ENCODE results near the gene SYNE2.
"Not testable (repeated sequence)": the region's sequence is repeated elsewhere in the genome, so short reads cannot be mapped to it uniquely, and the experiment has no call there.

Gene SYNE2

DNA sequence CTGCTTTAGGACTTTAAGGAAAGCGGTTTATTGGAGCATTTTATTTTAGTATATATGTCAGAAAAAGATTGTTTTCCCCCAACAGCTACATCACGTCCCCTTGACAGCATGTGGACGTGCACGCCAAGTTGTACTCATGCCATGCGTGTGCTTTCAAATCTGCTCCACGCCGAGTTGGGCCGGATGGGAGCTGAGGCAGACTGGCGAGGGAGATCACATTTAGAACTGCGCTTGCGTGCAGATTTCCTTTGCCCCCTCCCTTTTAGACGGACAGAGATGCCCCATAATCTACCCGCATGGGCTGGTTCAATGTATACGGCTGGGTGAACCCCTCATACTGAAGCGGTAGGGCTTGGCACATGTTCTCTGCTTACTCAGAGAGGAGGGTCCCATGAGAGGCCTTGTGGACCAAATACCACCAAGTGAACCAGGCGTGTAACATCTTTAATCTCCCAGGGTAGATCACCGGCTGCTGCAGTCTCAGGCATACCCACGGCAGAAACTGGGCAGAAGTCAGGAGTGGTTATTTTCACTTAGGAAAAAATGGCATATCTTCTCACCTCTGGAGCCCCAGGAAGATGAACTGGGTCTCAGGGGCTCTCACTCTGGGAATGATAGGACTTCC is 349.2 kb downstream of the SYNE2 start:
- no peak overlapping the region for H3K9ac ChIP-seq (ENCODE audit: low read depth in 1 of 2, low read length in 2 of 2)
- peaks cover 0 to 15% of the 10 kb centered on the region in 2 donors for H3K36me3 ChIP-seq (ENCODE audit: control insufficient read depth in 1 of 2, insufficient read depth in 2 of 2, low read length in 2 of 2)
- H3K9me3 ChIP-seq (ENCODE audit: control insufficient read depth in 1 of 2, low read length in 2 of 2), result no peaks in the 10 kb centered on the region
- no peak overlapping the region for H3K4me3 ChIP-seq (ENCODE audit: low read depth in 1 of 2, low read length in 2 of 2)
- no peaks in the 10 kb centered on the region for H3K4me1 ChIP-seq (ENCODE audit: control insufficient read depth in 1 of 2, insufficient read depth in 2 of 2, low read length in 2 of 2)
- no peak overlapping the region for H3K27ac ChIP-seq (ENCODE audit: low read depth, low read length)
- H3K27me3 ChIP-seq (ENCODE audit: control insufficient read depth in 1 of 2, insufficient read depth in 2 of 2, low read length in 2 of 2), result no peaks in the 10 kb centered on the region

DNA sequence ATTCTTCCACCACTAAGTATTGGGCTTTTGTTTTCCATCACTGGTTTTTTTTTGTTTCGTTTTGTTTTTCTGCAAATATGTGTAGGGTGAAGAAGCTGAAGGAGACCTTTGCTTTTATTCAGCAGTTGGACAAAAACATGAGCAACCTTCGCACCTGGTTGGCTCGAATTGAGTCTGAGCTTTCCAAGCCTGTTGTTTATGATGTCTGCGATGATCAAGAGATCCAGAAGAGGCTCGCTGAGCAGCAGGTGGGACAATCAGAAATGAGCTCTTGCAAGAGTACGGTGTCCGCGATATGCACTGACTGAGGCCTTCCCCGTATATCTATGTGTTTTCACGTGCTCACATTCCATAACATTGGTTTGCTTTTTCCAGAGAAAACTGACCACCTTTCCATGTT is 349.9 kb downstream of the SYNE2 start:
- H3K36me3 ChIP-seq (ENCODE audit: control insufficient read depth in 1 of 2, insufficient read depth in 2 of 2, low read length in 2 of 2), result peaks cover 0 to 13% of the 10 kb centered on the region in 2 donors
- H3K9ac ChIP-seq (ENCODE audit: low read depth in 1 of 2, low read length in 2 of 2), result no peak overlapping the region
- no peak overlapping the region for H3K27ac ChIP-seq (ENCODE audit: low read depth, low read length)
- no peaks in the 10 kb centered on the region for H3K9me3 ChIP-seq (ENCODE audit: control insufficient read depth in 1 of 2, low read length in 2 of 2)
- no peak overlapping the region for H3K4me3 ChIP-seq (ENCODE audit: low read depth in 1 of 2, low read length in 2 of 2)
- H3K27me3 ChIP-seq (ENCODE audit: control insufficient read depth in 1 of 2, insufficient read depth in 2 of 2, low read length in 2 of 2), result no peaks in the 10 kb centered on the region
- no peaks in the 10 kb centered on the region for H3K4me1 ChIP-seq (ENCODE audit: control insufficient read depth in 1 of 2, insufficient read depth in 2 of 2, low read length in 2 of 2)

DNA sequence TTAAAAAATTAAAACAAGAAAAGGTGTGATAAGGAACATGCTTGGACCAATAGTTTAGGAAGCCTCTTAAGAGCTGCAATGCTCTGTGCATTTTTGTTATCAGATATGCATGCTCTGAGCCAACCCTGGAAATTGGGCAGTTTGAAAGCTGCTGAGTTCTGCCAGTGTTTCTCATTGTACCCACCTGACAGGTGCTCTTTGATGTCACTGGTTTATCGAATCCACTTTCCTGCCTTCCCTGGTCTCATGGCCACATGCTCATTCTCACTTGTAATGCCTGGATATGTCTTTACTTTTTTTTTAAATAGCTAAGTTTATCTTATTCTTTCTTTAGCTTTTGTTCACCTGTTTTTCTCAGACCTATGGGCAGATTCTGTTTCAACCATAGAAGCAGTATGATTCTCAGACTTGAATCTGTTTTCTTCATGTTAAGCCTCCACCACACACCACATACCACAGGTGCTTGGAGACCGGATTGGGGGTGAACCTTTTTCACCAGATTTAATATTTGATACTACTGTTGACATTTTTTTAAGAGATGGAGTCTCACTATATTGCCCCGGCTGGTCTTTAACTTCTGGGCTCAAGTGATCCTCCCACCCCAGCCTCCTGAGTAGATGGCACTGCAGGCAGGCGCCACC is 350.7 kb downstream of the SYNE2 start:
- no peak overlapping the region for H3K4me3 ChIP-seq (ENCODE audit: low read depth in 1 of 2, low read length in 2 of 2)
- H3K27ac ChIP-seq (ENCODE audit: low read depth, low read length), result no peak overlapping the region
- H3K9ac ChIP-seq (ENCODE audit: low read depth in 1 of 2, low read length in 2 of 2), result no peak overlapping the region
- H3K9me3 ChIP-seq (ENCODE audit: control insufficient read depth in 1 of 2, low read length in 2 of 2), result no peaks in the 10 kb centered on the region
- no peaks in the 10 kb centered on the region for H3K27me3 ChIP-seq (ENCODE audit: control insufficient read depth in 1 of 2, insufficient read depth in 2 of 2, low read length in 2 of 2)
- H3K36me3 ChIP-seq (ENCODE audit: control insufficient read depth in 1 of 2, insufficient read depth in 2 of 2, low read length in 2 of 2), result peaks cover 7 to 15% of the 10 kb centered on the region in 2 donors
- no peaks in the 10 kb centered on the region for H3K4me1 ChIP-seq (ENCODE audit: control insufficient read depth in 1 of 2, insufficient read depth in 2 of 2, low read length in 2 of 2)

DNA sequence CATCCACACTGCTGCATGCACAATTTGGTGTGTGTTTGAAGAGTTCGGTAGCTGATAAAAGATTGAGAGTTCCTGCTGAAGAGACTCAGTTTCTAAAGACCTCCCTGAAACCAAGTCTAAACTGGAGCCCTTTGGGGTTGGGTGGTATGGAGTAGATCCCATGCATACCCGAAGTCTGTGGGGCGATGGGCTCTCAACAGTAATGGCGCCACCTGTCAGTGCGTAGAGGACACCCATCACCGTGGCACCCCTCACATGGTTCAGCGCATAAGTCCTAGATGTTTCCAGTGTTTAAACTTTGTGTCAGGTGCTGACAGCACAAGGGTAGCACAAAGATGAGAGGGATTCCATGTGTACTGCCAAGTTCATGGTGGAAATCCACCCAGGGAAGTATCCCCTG is 355.5 kb downstream of the SYNE2 start:
- no peak overlapping the region for H3K27ac ChIP-seq (ENCODE audit: low read depth, low read length)
- H3K27me3 ChIP-seq (ENCODE audit: control insufficient read depth in 1 of 2, insufficient read depth in 2 of 2, low read length in 2 of 2), result no peaks in the 10 kb centered on the region
- no peak overlapping the region for H3K4me3 ChIP-seq (ENCODE audit: low read depth in 1 of 2, low read length in 2 of 2)
- no peaks in the 10 kb centered on the region for H3K9me3 ChIP-seq (ENCODE audit: control insufficient read depth in 1 of 2, low read length in 2 of 2)
- peaks cover 28 to 52% of the 10 kb centered on the region in 2 donors for H3K36me3 ChIP-seq (ENCODE audit: control insufficient read depth in 1 of 2, insufficient read depth in 2 of 2, low read length in 2 of 2)
- no peak overlapping the region for H3K9ac ChIP-seq (ENCODE audit: low read depth in 1 of 2, low read length in 2 of 2)
- H3K4me1 ChIP-seq (ENCODE audit: control insufficient read depth in 1 of 2, insufficient read depth in 2 of 2, low read length in 2 of 2), result peaks cover 0 to 5% of the 10 kb centered on the region in 2 donors

DNA sequence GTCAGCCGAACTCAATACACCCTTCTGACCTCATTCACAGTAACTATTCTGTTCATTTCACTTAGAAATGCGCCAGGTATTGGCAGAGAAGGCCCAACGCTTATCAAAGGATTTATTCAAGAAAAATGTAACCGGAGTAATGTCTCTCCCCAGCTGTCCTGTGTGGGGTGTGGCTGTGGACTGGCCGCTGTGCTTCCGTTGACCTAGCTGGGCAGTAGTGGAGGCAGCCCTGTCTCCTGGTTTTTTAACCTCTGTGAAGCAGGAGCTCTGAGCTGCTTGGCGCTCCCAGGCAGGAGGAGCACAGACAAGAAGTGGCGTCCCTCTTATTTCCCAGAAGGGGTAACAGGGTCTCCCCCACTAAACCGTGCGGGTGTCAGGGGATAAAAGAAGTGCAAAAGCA is 356.2 kb downstream of the SYNE2 start:
- no peaks in the 10 kb centered on the region for H3K9me3 ChIP-seq (ENCODE audit: control insufficient read depth in 1 of 2, low read length in 2 of 2)
- peaks cover 32 to 58% of the 10 kb centered on the region in 2 donors for H3K36me3 ChIP-seq (ENCODE audit: control insufficient read depth in 1 of 2, insufficient read depth in 2 of 2, low read length in 2 of 2)
- no peak overlapping the region for H3K4me3 ChIP-seq (ENCODE audit: low read depth in 1 of 2, low read length in 2 of 2)
- H3K27me3 ChIP-seq (ENCODE audit: control insufficient read depth in 1 of 2, insufficient read depth in 2 of 2, low read length in 2 of 2), result no peaks in the 10 kb centered on the region
- no peak overlapping the region for H3K9ac ChIP-seq (ENCODE audit: low read depth in 1 of 2, low read length in 2 of 2)
- peaks cover 0 to 5% of the 10 kb centered on the region in 2 donors for H3K4me1 ChIP-seq (ENCODE audit: control insufficient read depth in 1 of 2, insufficient read depth in 2 of 2, low read length in 2 of 2)
- no peak overlapping the region for H3K27ac ChIP-seq (ENCODE audit: low read depth, low read length)

DNA sequence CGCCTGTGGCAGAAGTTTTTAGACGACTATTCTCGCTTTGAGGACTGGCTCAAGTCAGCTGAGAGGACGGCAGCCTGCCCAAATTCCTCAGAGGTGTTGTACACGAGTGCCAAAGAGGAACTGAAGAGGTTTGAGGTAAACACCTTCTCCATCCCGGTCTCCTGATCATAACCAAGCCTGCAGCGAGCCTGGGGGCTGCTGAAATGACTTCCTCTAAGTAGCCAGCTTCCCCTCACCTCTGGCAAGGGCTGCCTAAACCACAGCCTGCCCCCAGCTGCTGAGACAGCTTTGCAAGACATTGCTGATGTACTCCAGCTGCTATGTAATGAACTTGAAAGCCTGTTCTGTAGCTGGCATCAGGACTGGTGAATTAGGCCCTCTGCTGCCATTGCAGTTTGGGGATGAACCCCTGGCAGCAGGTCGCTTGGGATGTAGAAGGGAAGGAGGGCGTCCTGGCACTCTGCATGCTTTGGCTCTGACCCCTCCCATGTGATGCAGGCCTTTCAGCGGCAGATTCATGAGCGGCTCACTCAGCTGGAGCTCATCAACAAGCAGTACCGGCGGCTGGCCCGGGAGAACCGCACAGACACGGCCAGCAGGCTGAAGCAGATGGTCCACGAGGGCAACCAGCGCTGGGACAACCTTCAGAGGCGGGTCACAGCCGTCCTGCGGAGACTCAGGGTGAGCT is 356.8 kb downstream of the SYNE2 start:
- no peak overlapping the region for H3K4me3 ChIP-seq (ENCODE audit: low read depth in 1 of 2, low read length in 2 of 2)
- peaks cover 37 to 64% of the 10 kb centered on the region in 2 donors for H3K36me3 ChIP-seq (ENCODE audit: control insufficient read depth in 1 of 2, insufficient read depth in 2 of 2, low read length in 2 of 2)
- H3K4me1 ChIP-seq (ENCODE audit: control insufficient read depth in 1 of 2, insufficient read depth in 2 of 2, low read length in 2 of 2), result peaks cover 0 to 5% of the 10 kb centered on the region in 2 donors
- no peaks in the 10 kb centered on the region for H3K9me3 ChIP-seq (ENCODE audit: control insufficient read depth in 1 of 2, low read length in 2 of 2)
- no peak overlapping the region for H3K27ac ChIP-seq (ENCODE audit: low read depth, low read length)
- H3K27me3 ChIP-seq (ENCODE audit: control insufficient read depth in 1 of 2, insufficient read depth in 2 of 2, low read length in 2 of 2), result no peaks in the 10 kb centered on the region
- no peak overlapping the region for H3K9ac ChIP-seq (ENCODE audit: low read depth in 1 of 2, low read length in 2 of 2)

DNA sequence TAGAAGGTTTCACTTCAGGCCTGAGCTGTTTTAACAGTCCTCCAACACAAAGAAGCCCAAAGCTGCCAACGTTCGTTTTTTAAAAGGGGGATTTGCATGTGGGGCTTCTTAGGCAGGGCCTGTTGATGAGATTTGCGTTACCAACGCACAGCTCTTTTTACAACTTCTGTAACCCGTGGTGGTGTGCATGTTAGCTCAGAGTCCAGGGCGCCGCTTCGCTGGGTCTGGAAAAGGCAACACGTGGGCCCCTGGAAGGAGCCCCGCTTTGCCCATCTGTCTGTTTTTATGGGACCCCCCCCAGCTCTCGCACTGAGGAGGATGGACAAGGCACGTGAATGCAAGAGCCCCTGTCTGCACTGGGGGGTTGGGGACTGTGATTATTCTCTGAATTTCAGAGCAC is 357.4 kb downstream of the SYNE2 start:
- H3K4me1 ChIP-seq (ENCODE audit: control insufficient read depth in 1 of 2, insufficient read depth in 2 of 2, low read length in 2 of 2), result peaks cover 0 to 5% of the 10 kb centered on the region in 2 donors
- no peak overlapping the region for H3K27ac ChIP-seq (ENCODE audit: low read depth, low read length)
- H3K9ac ChIP-seq (ENCODE audit: low read depth in 1 of 2, low read length in 2 of 2), result no peak overlapping the region
- H3K27me3 ChIP-seq (ENCODE audit: control insufficient read depth in 1 of 2, insufficient read depth in 2 of 2, low read length in 2 of 2), result no peaks in the 10 kb centered on the region
- peaks cover 37 to 66% of the 10 kb centered on the region in 2 donors for H3K36me3 ChIP-seq (ENCODE audit: control insufficient read depth in 1 of 2, insufficient read depth in 2 of 2, low read length in 2 of 2)
- H3K9me3 ChIP-seq (ENCODE audit: control insufficient read depth in 1 of 2, low read length in 2 of 2), result no peaks in the 10 kb centered on the region
- no peak overlapping the region for H3K4me3 ChIP-seq (ENCODE audit: low read depth in 1 of 2, low read length in 2 of 2)

DNA sequence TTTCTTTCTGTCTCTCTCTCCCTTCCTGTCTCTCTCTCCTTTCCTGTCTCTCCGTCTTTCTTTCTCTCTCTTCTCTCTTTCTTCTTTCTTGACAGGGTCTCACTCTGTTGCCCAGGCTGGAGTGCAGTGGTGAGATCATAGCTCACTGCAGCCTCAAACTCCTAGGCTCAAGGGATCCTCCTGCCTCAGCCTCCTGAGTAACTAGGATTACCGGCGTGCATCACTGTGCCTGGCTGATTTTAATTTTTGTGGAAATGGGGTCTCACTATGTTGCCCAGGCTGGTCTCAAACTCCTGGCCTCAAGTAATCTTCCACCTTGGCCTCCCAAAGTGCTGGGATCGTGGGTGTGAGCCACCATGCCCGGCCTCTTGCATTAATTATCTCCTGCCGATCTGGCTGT is 358.1 kb downstream of the SYNE2 start:
- peaks cover 39 to 73% of the 10 kb centered on the region in 2 donors for H3K36me3 ChIP-seq (ENCODE audit: control insufficient read depth in 1 of 2, insufficient read depth in 2 of 2, low read length in 2 of 2)
- not testable (repeated sequence) for H3K4me3 ChIP-seq (ENCODE audit: low read depth in 1 of 2, low read length in 2 of 2); H3K4me1 ChIP-seq (ENCODE audit: control insufficient read depth in 1 of 2, insufficient read depth in 2 of 2, low read length in 2 of 2); H3K27ac ChIP-seq (ENCODE audit: low read depth, low read length); H3K9me3 ChIP-seq (ENCODE audit: control insufficient read depth in 1 of 2, low read length in 2 of 2); H3K9ac ChIP-seq (ENCODE audit: low read depth in 1 of 2, low read length in 2 of 2); H3K27me3 ChIP-seq (ENCODE audit: control insufficient read depth in 1 of 2, insufficient read depth in 2 of 2, low read length in 2 of 2)

DNA sequence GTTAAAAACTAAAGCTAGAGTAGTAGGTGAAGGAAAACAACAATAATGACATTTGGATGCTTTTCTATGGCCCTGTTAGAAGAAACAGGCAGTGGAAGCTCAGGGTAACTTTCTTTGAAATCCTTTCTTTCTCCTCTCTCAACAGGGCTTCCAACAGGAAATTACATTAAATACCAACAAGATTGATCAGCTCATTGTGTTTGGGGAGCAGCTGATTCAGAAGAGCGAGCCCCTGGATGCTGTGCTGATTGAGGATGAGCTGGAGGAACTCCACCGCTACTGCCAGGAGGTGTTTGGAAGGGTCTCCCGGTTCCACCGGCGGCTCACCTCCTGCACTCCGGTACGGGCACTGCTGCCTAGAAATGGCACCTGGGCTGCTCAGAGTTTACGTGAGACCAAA is 359.9 kb downstream of the SYNE2 start:
- Histone ChIP-seq H3K9me3 (ENCODE audit: control insufficient read depth in 1 of 2, low read length in 2 of 2) (no peaks in the 10 kb centered on the region), H3K27me3 (ENCODE audit: control insufficient read depth in 1 of 2, insufficient read depth in 2 of 2, low read length in 2 of 2) (no peaks in the 10 kb centered on the region), H3K4me1 (ENCODE audit: control insufficient read depth in 1 of 2, insufficient read depth in 2 of 2, low read length in 2 of 2) (peaks cover 0 to 5% of the 10 kb centered on the region in 2 donors), H3K9ac (ENCODE audit: low read depth in 1 of 2, low read length in 2 of 2) (no peak overlapping the region), H3K4me3 (ENCODE audit: low read depth in 1 of 2, low read length in 2 of 2) (no peak overlapping the region), H3K27ac (ENCODE audit: low read depth, low read length) (no peak overlapping the region), H3K36me3 (ENCODE audit: control insufficient read depth in 1 of 2, insufficient read depth in 2 of 2, low read length in 2 of 2) (peaks cover 45 to 90% of the 10 kb centered on the region in 2 donors)

DNA sequence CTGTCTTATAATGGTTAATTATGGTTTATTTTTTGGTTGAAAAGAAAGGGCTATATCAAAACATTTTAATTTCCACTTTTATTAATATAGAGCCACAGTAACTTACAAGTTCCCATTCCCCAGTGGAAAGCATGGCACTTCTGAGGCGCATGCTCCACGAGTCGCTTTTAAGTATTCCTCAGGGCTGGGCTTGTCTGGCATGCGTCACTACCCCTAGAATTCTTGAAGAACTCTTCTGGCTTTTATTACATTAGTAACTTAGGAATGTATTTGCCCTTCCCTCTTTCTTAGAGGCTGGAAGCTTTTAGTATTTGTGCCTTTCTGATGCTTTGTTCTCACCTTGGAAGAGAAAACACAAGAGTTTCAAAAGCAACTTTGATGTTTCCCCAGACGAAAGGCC is 360.3 kb downstream of the SYNE2 start:
- H3K36me3 ChIP-seq (ENCODE audit: control insufficient read depth in 1 of 2, insufficient read depth in 2 of 2, low read length in 2 of 2), result peaks cover 43 to 92% of the 10 kb centered on the region in 2 donors
- H3K27me3 ChIP-seq (ENCODE audit: control insufficient read depth in 1 of 2, insufficient read depth in 2 of 2, low read length in 2 of 2), result no peaks in the 10 kb centered on the region
- H3K27ac ChIP-seq (ENCODE audit: low read depth, low read length), result no peak overlapping the region
- H3K9me3 ChIP-seq (ENCODE audit: control insufficient read depth in 1 of 2, low read length in 2 of 2), result no peaks in the 10 kb centered on the region
- no peak overlapping the region for H3K4me3 ChIP-seq (ENCODE audit: low read depth in 1 of 2, low read length in 2 of 2)
- peaks cover 0 to 5% of the 10 kb centered on the region in 2 donors for H3K4me1 ChIP-seq (ENCODE audit: control insufficient read depth in 1 of 2, insufficient read depth in 2 of 2, low read length in 2 of 2)
- H3K9ac ChIP-seq (ENCODE audit: low read depth in 1 of 2, low read length in 2 of 2), result no peak overlapping the region
